Measurements from ENCODE around the gene KDM3A. TPM values are rescaled to one million over a fixed set of nuclear protein-coding genes. Genes with fewer than 3 reads are reported as not detected.

The KDM3A gene
- total RNA-seq, 4 donors from 2014 or later = 37.3 to 68.6 (median 52.0) TPM

GRCh38 chr2:86480105-86480504 lies 38.9 kb downstream of the KDM3A start:
- TF ChIP-seq, protein P1, sequence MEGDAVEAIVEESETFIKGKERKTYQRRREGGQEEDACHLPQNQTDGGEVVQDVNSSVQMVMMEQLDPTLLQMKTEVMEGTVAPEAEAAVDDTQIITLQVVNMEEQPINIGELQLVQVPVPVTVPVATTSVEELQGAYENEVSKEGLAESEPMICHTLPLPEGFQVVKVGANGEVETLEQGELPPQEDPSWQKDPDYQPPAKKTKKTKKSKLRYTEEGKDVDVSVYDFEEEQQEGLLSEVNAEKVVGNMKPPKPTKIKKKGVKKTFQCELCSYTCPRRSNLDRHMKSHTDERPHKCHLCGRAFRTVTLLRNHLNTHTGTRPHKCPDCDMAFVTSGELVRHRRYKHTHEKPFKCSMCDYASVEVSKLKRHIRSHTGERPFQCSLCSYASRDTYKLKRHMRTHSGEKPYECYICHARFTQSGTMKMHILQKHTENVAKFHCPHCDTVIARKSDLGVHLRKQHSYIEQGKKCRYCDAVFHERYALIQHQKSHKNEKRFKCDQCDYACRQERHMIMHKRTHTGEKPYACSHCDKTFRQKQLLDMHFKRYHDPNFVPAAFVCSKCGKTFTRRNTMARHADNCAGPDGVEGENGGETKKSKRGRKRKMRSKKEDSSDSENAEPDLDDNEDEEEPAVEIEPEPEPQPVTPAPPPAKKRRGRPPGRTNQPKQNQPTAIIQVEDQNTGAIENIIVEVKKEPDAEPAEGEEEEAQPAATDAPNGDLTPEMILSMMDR (IDR thresholded peaks at IDR 0.05) = no peak
- TF ChIP-seq POLR2A (IDR thresholded peaks at IDR 0.05; ENCODE audit: low read depth) (no peak), EP300 (IDR thresholded peaks at IDR 0.05) (no peak), POLR2AphosphoS5 (IDR thresholded peaks at IDR 0.05) (no peak)
- peaks cover 55 to 83% (median 69%) of the 10 kb centered on the region in 4 donors for H3K4me1 ChIP-seq
- H3K4me3 ChIP-seq = no peak overlapping the region
- no peaks in the 10 kb centered on the region for H3K9me3 ChIP-seq
- peaks cover 43 to 95% (median 80%) of the 10 kb centered on the region in 4 donors for H3K36me3 ChIP-seq
- H3K27ac ChIP-seq (replicated peaks in 1 of 4) = peak overlapping the region; percentile 25 to 76 (median 66)
- WGBS = 55% methylated on average over 7 of the region's 7 CpGs
- H3K27me3 ChIP-seq = no peaks in the 10 kb centered on the region
- intact Hi-C loops (cut with DNase I) = no loop called here
- no peak for DNase-seq (ENCODE audit: extremely low spot score)

- no peak overlapping the region for H3K4me3 ChIP-seq
- peaks cover 52 to 100% (median 85%) of the 10 kb centered on the region in 4 donors for H3K36me3 ChIP-seq
- no peaks in the 10 kb centered on the region for H3K27me3 ChIP-seq
- intact Hi-C loops (cut with DNase I) = no loop called here
- WGBS = 86% methylated on average over 3 of the region's 3 CpGs
- peaks cover 37 to 64% (median 62%) of the 10 kb centered on the region in 4 donors for H3K4me1 ChIP-seq
- peak overlapping the region; percentile 55 to 76 (median 66) for H3K27ac ChIP-seq (replicated peaks in 1 of 4)
- no peak for DNase-seq (ENCODE audit: extremely low spot score)
- TF ChIP-seq POLR2A (IDR thresholded peaks at IDR 0.05; ENCODE audit: low read depth) = no peak
- TF ChIP-seq, protein P1 (IDR thresholded peaks at IDR 0.05) = no peak
- TF ChIP-seq EP300 (IDR thresholded peaks at IDR 0.05) = no peak
- no peak for TF ChIP-seq POLR2AphosphoS5 (IDR thresholded peaks at IDR 0.05)
- H3K9me3 ChIP-seq = no peaks in the 10 kb centered on the region
Measured at GRCh38 chr2:86482034-86482433, 40.9 kb downstream of the KDM3A start.

DNA sequence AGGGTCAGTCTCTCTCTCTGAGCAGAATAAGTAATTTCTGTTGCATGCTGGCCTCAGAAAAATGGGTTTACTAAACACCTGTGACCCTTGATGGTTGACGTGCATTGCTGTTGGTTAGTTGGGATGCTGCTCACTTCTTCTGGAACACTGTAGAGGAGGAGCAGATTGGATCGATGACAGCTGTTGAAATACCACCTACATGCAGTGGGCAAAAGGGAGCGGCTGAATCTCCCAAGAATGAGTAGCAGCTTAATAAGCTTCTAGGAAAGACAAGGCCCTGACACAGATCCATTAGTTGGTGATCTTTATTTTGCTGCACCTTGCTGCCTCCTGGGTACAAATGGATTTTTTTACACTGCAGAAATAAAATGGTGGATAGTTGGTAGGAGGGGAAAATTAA lies 43.2 kb downstream of the KDM3A start:
- no peak for TF ChIP-seq EP300 (IDR thresholded peaks at IDR 0.05)
- no peak for TF ChIP-seq POLR2A (IDR thresholded peaks at IDR 0.05; ENCODE audit: low read depth)
- TF ChIP-seq POLR2AphosphoS5 (IDR thresholded peaks at IDR 0.05) = no peak
- TF ChIP-seq, protein P1 (IDR thresholded peaks at IDR 0.05) = no peak
- Histone ChIP-seq H3K36me3 (peaks cover 42 to 99% (median 83%) of the 10 kb centered on the region in 4 donors), H3K27ac (replicated peaks in 1 of 4) (peak overlapping the region; percentile 55 to 76 (median 66))

DNA sequence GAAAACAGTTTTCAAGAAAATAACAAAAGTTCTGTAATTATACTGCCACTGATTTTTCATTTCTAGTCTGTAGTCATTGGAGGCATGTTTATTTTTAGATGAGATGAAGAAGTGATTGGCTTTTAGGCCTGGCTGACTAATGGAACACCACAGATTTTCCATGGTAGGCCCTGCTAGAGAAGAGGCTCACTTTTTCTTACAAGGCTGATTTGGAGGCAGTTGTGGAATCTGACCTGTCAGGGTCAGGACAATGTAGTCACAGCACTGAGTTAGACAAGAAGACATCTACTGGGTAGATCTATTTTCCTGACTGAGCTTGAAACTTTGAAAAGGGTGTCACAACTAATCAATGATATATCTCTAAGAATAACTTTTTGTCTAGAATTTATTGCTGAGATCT lies 43.9 kb downstream of the KDM3A start:
- Histone ChIP-seq H3K4me3 (no peak overlapping the region), H3K9me3 (no peaks in the 10 kb centered on the region), H3K27ac (replicated peaks in 1 of 4) (peak overlapping the region in 3 of 4 donors; percentile 10 to 76 (median 37)), H3K27me3 (no peaks in the 10 kb centered on the region), H3K36me3 (peaks cover 46 to 99% (median 86%) of the 10 kb centered on the region in 4 donors), H3K4me1 (peaks cover 29 to 69% (median 64%) of the 10 kb centered on the region in 4 donors)
- intact Hi-C loops (cut with DNase I) = no loop called here
- TF ChIP-seq POLR2AphosphoS5 (IDR thresholded peaks at IDR 0.05) (no peak), POLR2A (IDR thresholded peaks at IDR 0.05; ENCODE audit: low read depth) (no peak), EP300 (IDR thresholded peaks at IDR 0.05) (no peak)
- TF ChIP-seq, protein P1 (IDR thresholded peaks at IDR 0.05) = no peak
- no peak for DNase-seq (ENCODE audit: extremely low spot score)

More for the DNA sequence above, 43.2 kb downstream of the KDM3A start:
- Histone ChIP-seq H3K9me3 (no peaks in the 10 kb centered on the region), H3K4me1 (peaks cover 35 to 69% (median 64%) of the 10 kb centered on the region in 4 donors), H3K4me3 (no peak overlapping the region), H3K27me3 (no peaks in the 10 kb centered on the region)
- WGBS = 90% methylated on average over 3 of the region's 3 CpGs
- no peak for DNase-seq (ENCODE audit: extremely low spot score)
- intact Hi-C loops (cut with DNase I) = no loop called here

DNA sequence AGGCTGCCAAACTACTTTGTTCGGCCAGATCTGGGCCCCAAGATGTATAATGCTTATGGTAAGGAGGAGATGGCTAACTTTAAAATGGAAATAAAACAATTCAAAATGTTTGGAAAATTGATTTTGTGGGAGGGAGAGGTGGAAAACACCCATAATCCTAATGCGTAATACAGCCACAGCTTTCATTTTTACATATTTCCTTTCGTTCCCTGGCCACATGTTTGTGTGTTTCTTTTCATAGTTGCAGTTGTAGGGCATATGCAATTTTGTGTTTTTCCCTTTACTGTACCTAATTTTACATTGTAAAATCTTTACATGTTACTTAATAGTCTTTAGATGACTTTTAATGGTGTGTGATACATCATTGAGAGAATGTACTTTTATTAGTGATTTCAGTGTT lies 44.6 kb downstream of the KDM3A start:
- peaks cover 46 to 99% (median 86%) of the 10 kb centered on the region in 4 donors for H3K36me3 ChIP-seq
- H3K27ac ChIP-seq (replicated peaks in 1 of 4) = peak overlapping the region in 2 of 4 donors; percentile 37 to 76
- no peak for DNase-seq (ENCODE audit: extremely low spot score)
- 93% methylated on average over 3 of the region's 3 CpGs for WGBS
- no peak overlapping the region for H3K4me3 ChIP-seq
- intact Hi-C loops (cut with DNase I) = no loop called here
- peaks cover 22 to 67% (median 64%) of the 10 kb centered on the region in 4 donors for H3K4me1 ChIP-seq
- TF ChIP-seq, protein P1 (IDR thresholded peaks at IDR 0.05) = no peak
- TF ChIP-seq POLR2A (IDR thresholded peaks at IDR 0.05; ENCODE audit: low read depth) (no peak), EP300 (IDR thresholded peaks at IDR 0.05) (no peak), POLR2AphosphoS5 (IDR thresholded peaks at IDR 0.05) (no peak)
- H3K9me3 ChIP-seq = no peaks in the 10 kb centered on the region
- H3K27me3 ChIP-seq = no peaks in the 10 kb centered on the region
